MM.1S (cell line): ENCODE data around the gene GRAMD1B.

Source experiments
- EZH2 ChIP-seq: fragments of 300-600 bp; sonication (generic); optimal IDR thresholded peaks from 2 replicates; pipeline ENCODE3; 2017; ENCODE audit warnings: low read depth, mild to moderate bottlenecking, antibody characterized with exemption, low read length, mixed read lengths
- EZH2phosphoT487 ChIP-seq: fragments of 300-600 bp; sonication (generic); IDR thresholded peaks from 2 replicates; pipeline ENCODE4 v1.6.1; 2018; ENCODE audit warnings: antibody characterized with exemption, low read length
- TF ChIP-seq, protein P1 (sequence below): fragments of 300-600 bp; sonication (generic); IDR thresholded peaks from 2 replicates; pipeline ENCODE4 v1.5.1; 2016; ENCODE audit warnings: antibody characterized with exemption, low read length, mixed read lengths

DNA sequence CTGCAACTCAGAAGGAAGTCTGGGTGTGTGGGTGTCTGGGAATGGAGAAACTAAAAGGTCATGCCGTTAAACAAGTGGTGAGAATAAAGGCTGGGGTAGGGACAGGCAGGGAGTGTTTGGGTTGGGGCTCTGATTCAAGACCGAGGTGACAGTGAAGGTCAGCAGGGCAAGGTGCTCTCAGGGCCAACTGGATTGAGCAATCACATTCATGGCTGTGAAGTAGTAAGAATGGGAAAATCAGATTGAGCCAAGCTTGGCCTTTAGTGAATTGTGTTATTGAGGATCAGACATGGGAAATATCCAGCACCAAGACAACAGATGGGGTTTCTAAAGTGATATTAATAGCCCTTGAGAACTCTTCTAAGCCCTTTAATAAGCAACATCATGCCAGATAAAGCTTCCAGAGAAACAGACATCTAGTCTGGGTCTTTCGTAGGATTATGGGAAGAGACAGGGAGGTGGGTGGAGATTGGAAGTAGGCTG lies 200.1 kb downstream of the GRAMD1B start:
- TF ChIP-seq, protein P1, sequence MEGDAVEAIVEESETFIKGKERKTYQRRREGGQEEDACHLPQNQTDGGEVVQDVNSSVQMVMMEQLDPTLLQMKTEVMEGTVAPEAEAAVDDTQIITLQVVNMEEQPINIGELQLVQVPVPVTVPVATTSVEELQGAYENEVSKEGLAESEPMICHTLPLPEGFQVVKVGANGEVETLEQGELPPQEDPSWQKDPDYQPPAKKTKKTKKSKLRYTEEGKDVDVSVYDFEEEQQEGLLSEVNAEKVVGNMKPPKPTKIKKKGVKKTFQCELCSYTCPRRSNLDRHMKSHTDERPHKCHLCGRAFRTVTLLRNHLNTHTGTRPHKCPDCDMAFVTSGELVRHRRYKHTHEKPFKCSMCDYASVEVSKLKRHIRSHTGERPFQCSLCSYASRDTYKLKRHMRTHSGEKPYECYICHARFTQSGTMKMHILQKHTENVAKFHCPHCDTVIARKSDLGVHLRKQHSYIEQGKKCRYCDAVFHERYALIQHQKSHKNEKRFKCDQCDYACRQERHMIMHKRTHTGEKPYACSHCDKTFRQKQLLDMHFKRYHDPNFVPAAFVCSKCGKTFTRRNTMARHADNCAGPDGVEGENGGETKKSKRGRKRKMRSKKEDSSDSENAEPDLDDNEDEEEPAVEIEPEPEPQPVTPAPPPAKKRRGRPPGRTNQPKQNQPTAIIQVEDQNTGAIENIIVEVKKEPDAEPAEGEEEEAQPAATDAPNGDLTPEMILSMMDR: no peak
- no peak for TF ChIP-seq EZH2
- TF ChIP-seq EZH2phosphoT487: no peak
